NCI-H345 treated with DMSO at 0.1 percent for 48 hours (cell line): Measurements from ENCODE around the gene ENTPD6.
A peak's percentile ranks its signal among the peaks of the same experiment; 100 is the strongest.

ENCODE experiments used
- DNase-seq: peaks from one replicate; lab custom pipeline; 2025; ENCODE audit not compliant: unreplicated experiment; lab: John Stamatoyannopoulos, UW

ENTPD6 gene

GRCh38 chr20:25207960-25208534, 12.5 kb downstream of the ENTPD6 start:
- no peak for DNase-seq

DNA sequence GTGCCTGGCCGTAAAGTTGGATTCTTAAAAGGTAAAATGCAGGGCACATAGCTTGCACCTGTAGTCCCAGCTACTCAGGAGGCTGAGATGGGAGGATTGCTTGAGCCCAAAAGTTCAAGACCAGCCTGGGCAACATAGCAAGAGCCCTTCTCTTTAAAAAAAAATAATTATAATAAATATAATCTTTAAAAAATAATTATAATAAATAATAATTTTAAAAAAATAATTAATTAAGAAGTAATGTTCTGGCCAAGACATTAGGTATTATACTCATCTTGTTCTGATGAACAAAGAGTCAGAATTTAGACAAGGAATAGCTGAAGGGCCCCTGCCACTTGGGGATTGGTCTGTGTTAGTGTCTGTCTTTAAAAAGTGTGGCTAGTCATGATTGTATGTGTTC, 13.9 kb downstream of the ENTPD6 start:
- no peak for DNase-seq

DNA sequence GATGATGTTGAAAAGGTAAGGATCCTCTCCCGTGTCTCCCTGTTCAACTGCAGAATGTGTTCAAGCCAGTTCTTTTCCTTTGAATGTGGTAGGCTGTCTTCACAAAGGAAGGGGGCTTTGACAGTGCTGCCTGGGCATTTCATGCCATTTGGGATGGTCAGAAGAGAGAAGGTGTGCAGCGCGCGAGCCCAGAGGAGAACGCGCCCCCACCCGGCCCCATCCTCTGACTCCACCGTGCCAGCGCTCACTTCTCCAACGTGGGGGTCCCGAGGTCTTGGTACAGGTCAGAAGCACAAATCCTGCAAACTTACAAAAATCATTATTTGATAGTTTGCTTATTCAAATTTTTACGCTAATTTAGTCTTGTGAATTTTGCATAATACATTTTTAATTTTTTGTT, 14.4 kb downstream of the ENTPD6 start:
- DNase-seq = no peak

DNA sequence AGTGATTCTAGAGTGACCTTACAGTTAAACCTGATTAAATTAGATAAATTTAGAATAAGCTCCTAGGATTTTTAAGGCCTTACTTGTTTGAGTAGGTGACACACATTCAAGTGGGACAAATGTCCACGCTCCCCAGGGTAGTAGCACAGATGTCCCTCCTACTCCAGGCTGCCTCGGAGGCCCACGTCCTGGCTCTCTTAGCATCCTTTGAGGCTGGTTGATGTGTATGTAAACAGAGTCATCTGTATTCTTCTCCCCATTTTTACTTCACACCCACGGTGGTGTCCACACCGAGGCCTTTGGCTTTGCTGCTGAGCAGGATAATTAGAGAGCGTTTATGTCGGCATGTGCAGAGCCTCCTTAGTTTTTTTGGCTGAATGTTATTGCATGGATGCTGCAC, 15.8 kb downstream of the ENTPD6 start:
- no peak for DNase-seq

DNA sequence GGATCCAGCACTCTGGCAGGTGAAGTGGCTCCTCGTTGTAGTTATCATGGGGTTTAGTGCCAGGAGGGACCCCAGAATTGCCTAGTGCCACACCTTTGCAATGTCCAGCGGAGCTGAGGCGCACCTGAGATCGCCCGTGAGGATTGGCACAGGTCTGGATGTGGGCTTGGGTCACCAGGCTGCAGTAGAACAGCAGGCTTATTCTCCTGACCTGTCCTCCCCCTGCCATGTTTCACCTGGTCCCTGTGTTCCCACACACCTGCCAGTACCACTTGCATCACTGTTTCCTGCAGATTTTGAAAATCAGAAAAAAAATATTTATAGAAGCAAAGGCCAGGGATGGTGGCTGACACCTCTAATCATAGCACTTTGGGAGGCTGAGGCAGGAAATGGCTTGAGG, 16.7 kb downstream of the ENTPD6 start:
- no peak for DNase-seq

DNA sequence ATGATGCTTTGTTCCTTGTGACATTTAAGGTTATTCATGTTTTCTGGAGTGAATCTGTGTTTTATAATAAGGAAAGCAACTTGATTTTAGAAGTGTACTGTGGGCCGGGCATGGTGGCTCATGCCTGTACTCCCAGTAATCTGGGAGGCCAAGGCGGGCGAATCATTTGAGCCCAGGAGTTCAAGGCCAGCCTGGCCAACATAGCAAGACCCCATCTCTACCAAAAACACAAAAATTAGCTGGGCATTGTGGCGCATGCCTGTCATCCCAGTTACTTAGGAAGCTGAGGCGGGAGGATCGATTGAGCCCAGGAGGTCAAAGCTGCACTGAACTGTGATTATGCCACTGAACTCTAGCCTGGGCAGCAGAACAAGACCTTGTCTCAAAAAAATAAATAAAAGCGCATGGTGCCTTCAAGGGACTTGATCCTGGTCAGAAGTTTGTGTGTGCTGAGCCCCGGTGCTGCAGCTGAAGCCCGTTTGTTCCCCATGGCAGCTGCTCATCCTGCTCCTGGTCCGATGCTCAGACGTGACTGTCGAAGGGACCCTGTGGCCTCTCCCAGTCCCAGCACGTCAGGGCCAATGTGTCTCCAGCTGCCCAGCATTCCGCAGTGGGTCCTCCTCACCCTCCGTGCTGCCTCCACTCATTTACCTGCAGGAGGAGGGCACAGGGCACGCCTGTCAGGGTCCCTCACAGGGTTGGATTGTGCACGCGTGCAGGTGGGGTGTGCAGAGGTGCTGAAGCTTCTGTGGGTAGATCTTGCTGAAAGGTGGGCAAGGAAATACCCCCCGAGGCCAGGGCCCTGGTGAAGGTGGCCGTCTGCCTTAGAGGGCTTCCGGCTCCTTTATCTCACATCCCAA, 18.3 kb downstream of the ENTPD6 start:
- no peak for DNase-seq

DNA sequence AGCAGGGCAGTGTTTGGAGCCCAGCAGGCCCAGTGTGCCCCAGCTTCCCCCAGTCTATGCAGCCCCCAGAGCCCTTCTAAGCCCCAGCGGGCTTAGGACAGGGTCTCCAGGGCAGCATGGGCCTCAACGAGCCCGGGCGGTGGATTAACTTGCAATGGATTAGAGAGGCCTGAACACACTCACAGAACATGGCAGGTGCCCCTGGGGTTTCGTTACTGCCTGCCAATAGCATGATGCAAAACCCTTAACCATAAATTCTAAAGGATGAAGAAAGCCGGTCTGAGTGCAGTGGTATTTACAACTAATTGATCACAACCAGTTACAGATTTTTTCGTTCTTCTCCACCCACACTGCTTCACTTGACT, 18.9 kb downstream of the ENTPD6 start:
- no peak for DNase-seq

- DNase-seq = no peak
These were observed 19.3 kb downstream of the ENTPD6 start for GRCh38 chr20:25214819-25215218.

- DNase-seq = no peak
These were observed 20.0 kb downstream of the ENTPD6 start for GRCh38 chr20:25215521-25215920.

- no peak for DNase-seq
These were observed 20.9 kb downstream of the ENTPD6 start for GRCh38 chr20:25216199-25216945.

DNA sequence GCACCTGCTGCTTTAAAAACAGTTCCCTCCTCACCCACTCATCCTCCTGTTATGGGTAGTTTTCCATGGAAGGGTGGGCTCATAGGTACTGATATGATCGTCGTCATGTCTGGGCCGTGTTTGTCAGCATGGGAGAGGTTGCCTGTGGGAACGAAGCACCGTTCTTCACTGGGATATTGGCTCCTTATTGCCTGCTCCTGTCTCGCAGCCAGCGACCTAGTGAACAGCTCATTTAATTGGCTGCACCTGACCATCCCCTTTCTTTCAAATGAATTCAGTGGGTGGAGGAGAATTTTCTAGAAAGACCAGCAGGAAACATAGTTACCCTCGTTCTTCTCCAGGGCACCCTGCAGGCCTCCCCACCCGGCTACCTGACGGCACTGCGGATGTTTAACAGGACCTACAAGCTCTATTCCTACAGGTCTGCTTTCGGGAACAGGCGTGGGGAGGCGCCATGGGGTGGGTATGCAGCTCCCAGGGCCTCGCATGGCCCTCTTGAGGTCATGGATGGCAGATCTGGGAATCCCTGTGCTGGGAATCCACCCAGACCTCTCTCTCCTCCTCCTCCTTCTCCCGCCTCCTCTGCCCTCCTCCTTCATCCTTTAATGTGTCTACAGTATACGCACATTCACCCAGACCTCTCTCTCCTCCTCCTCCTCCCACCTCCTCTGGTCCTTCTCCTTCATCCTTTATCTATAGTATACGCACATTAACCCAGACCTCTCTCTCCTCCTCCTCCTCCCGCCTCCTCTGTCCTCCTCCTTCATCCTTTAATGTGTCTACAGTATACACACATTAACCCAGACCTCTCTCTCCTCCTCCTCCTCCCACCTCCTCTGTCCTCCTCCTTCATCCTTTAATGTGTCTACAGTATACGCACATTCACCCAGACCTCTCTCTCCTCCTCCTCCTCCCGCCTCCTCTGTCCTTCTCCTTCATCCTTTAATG, 21.9 kb downstream of the ENTPD6 start:
- DNase-seq = no peak

GRCh38 chr20:25218109-25218486, 22.6 kb downstream of the ENTPD6 start:
- DNase-seq = no peak

DNA sequence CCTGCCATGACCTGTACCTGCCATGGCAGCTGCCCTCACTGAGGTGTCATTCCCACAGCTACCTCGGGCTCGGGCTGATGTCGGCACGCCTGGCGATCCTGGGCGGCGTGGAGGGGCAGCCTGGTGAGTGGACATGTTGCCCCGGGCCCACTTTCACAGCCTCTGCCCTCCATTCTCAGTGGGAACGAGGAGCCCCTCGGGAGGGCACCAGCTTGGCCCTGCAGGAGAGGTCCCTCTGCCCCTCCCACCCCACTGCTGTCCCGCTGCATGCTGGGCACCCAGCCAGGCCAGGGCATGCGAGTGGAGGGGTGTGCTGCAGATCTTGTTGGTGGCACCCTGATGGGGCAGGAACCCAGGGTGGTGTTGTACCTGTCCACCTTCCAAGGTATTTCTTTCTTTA, 23.0 kb downstream of the ENTPD6 start:
- DNase-seq = no peak

- no peak for DNase-seq
These were observed 23.9 kb downstream of the ENTPD6 start for GRCh38 chr20:25219365-25219764.

- peak; percentile 36 for DNase-seq
These were observed 24.7 kb downstream of the ENTPD6 start for GRCh38 chr20:25220021-25220730.

DNA sequence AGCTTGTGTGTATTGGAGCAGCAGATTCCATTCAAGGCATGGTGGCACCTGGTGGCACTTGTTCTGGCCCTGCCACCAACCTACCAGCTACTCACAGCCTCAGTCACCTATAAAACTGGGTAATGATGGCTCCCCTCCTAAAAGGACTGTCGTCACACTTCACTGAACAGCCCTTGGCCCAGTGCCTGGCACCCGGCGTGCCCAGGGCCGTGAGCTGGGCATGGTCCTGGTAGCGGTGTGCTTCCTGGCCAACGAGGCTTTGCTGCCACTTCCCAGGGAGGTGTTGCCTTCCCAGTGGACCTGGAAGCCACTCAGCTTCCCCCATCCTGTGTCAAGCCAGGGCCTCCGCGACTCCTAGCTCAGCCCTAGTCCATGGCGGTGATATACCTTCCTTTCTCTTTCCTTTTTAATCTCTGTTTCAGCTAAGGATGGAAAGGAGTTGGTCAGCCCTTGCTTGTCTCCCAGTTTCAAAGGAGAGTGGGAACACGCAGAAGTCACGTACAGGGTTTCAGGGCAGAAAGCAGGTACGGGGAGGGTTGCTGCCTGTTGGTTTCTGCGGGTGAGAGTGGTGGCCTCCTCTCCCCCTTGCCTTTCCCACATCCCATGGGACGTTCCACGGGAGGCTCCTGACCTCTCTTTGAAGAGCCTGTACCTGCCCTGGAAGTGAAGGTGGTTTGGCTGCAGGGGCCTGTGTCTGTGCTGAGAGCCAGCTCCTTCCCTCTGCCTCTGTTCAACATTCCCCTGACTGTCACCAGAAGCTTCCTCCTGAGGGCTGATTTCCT, 25.5 kb downstream of the ENTPD6 start:
- peak; percentile 78 for DNase-seq

DNA sequence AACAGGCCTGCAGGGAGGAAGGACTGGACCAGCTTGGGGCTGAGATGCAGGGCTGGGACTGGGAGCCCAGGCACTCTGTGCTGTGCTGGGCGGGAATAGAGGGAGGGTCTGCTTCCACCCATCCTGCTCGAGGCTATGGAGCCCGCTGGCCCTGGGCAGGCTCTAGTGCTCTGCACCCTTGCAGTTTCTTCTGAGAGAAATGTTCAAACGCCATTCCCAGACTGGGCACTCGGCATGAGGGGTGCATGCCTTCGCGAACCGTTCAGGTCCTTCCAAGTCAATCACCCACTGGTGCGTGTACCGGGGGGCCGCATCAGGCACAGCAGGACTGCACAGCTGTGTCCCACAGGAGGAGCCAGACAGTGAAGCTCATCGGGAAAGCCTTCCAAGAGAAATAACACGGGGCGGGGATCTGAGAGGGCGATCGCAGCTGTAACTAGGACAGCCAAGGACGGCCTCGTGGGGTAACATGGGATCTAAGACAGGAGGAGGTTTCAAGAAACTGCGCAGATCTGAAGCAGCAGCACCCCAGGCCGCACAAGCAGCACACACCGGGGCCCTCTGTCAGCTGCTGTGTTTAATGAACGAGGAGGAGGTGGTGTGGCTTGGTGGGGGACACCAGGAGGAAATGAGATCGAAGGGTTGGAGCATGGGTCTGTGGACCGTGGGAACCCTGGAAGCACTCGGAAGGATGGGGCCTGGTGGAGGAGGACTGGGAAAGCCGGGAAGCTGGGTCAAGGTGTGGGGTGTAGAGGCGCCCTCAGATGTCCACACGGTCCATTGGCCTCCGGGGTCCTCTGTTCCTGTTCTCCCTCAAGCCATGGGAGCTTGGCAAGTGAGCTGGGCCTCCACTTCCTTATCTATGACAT, 26.3 kb downstream of the ENTPD6 start:
- no peak for DNase-seq

DNA sequence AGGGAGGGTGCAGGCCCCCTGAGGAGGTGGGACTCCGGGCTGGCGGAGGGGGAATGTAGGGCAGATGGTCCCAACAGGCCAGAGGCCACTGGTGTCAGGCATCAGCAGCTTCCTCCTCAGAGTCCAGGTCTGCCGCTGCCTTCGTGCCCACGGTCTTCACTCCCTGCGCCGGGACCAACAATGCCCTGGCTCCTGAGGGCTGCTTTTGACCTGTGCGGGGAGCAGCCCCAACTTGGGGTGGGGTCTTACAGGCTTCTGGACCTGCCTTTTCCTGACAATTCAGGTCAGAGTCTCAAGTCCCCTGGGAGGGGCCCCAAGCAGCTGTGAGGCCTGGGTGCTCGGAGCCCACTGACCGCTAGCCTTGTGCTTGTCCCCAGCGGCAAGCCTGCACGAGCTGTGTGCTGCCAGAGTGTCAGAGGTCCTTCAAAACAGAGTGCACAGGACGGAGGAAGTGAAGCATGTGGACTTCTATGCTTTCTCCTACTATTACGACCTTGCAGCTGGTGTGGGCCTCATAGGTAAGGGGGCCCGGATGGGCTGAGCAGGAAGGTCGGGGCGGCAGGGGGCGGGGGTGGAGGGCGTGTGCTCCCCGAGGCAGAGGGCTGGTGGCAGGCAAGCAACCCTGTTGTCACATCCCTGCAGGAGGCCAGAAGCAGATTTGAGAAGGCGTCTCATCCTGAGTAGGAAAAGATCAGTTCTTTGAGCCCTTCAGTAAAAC, 27.1 kb downstream of the ENTPD6 start:
- DNase-seq = no peak
